ENCODE data around the gene UBE2E2.

- TF ChIP-seq CTCF (IDR thresholded peaks at IDR 0.05): no peak
- TF ChIP-seq POLR2A (IDR thresholded peaks at IDR 0.05): no peak
Measured at GRCh38 chr3:23594894-23595670, 392.0 kb downstream of the UBE2E2 start.

Data from esophagus squamous epithelium (tissue), 4 donors.